Bronchial epithelial cell (primary cell): Measurements from ENCODE around the gene ZNF207. TPM values are rescaled to one million over a fixed set of nuclear protein-coding genes. Genes with fewer than 3 reads are reported as not detected.

Source experiments
- DNase-seq: peaks from one replicate; pipeline ENCODE4 v3.0.0-alpha.2; 2010; ENCODE audit warnings: low read depth
- FAIRE-seq: peaks from 2 replicates; lab custom pipeline; 2011; peaks lifted over from hg19 to GRCh38; lab: Jason Lieb, UNC
- H3K27me3 ChIP-seq: 2 replicates; pipeline ENCODE4 v1.5.1; 2011; ENCODE audit warnings: low read length; ENCODE audit not compliant: control insufficient read depth, insufficient read depth
- H3K36me3 ChIP-seq: 2 replicates; pipeline ENCODE4 v1.5.1; 2011; ENCODE audit warnings: low read length; ENCODE audit not compliant: control insufficient read depth, insufficient read depth
- H3K4me3 ChIP-seq: 2 replicates; pipeline ENCODE4 v1.5.1; 2011; ENCODE audit warnings: mild to moderate bottlenecking, low read depth, low read length, control low read depth
- CTCF ChIP-seq: IDR thresholded peaks from 2 replicates; pipeline ENCODE4 v1.5.1; 2011; ENCODE audit warnings: mild to moderate bottlenecking, moderate library complexity, low read length, control low read depth, inconsistent platforms; ENCODE audit not compliant: insufficient read depth, severe bottlenecking
- total RNA-seq: library from RNA; depleted of rRNA; stranded (reverse); fragments of >200 nt; gene quantifications from 2 replicates; pipeline ENCODE4 v1.2.1, GENCODE V29; 2014

ZNF207 gene
- 58.7 and 64.1 TPM in 2 replicates for total RNA-seq

GRCh38 chr17:32349854-32350665 lies at the start of gene ZNF207:
Gene ZNF207, plus strand, starts transcription at chr17:32350157. Its CDS starts 129 bp downstream, at chr17:32350286.
- Histone ChIP-seq H3K27me3 (no peaks in the 10 kb centered on the region), H3K4me3 (peak within 1 kb of the TSS; percentile 84), H3K36me3 (peaks cover 5% of the 10 kb centered on the region)
- DNase-seq: peak; percentile 91
- FAIRE-seq: no peak
- TF ChIP-seq CTCF: no peak

GRCh38 chr17:32302037-32302436 lies 47.9 kb upstream of the ZNF207 start:
- Histone ChIP-seq H3K4me3 (no peak overlapping the region), H3K36me3 (no peaks in the 10 kb centered on the region), H3K27me3 (peaks cover 4% of the 10 kb centered on the region)
- no peak for FAIRE-seq
- DNase-seq: no peak
- TF ChIP-seq CTCF: no peak

GRCh38 chr17:32302860-32303649 lies 46.9 kb upstream of the ZNF207 start:
- H3K36me3 ChIP-seq: no peaks in the 10 kb centered on the region
- FAIRE-seq (no peak), DNase-seq (no peak)
- no peak overlapping the region for H3K4me3 ChIP-seq
- H3K27me3 ChIP-seq: peaks cover 4% of the 10 kb centered on the region
- no peak for TF ChIP-seq CTCF

GRCh38 chr17:32303781-32304288 lies 46.1 kb upstream of the ZNF207 start:
- FAIRE-seq: no peak
- no peak for TF ChIP-seq CTCF
- Histone ChIP-seq H3K4me3 (no peak overlapping the region), H3K27me3 (peaks cover 2% of the 10 kb centered on the region), H3K36me3 (no peaks in the 10 kb centered on the region)
- DNase-seq: no peak

GRCh38 chr17:32305049-32305448 lies 44.9 kb upstream of the ZNF207 start:
- FAIRE-seq (no peak), DNase-seq (no peak)
- TF ChIP-seq CTCF: no peak

More at GRCh38 chr17:32305049-32305448, 44.9 kb upstream of the ZNF207 start:
- Histone ChIP-seq H3K27me3 (peaks cover 2% of the 10 kb centered on the region), H3K36me3 (no peaks in the 10 kb centered on the region), H3K4me3 (no peak overlapping the region)
